Stimulated activated CD4-positive, alpha-beta T cell treated with anti-CD3 and anti-CD28 coated beads, Interleukin-2, amount 100 ng/mL, for 24 hours (primary cell): ENCODE data around the gene TMTC4.
"Not testable (repeated sequence)": the region's sequence is repeated elsewhere in the genome, so short reads cannot be mapped to it uniquely, and the experiment has no call there.

ENCODE experiments used
- DNase-seq, 2 donors: peaks; one replicate each; pipeline ENCODE4 v3.0.0-alpha.2; 2020

Gene TMTC4

DNA sequence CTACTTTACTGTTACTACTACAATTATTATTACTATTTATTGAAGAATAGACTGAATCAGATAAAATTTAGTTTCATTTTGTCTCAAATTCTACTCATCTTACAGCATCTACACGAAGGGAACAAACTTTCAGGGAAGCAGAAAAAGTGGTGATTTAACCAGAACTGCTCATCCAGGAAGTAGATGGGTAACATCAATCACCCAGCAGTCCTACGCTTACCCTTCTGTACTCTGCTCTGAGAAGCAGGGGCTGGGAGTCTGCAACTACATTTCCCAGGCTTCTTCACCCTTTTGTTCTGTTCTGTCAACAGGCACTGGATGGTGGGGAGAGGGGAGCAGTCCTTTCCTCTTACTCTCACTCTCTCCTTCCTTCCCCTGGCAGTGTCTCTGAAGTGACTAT is 54.7 kb downstream of the TMTC4 start:
- no peak for DNase-seq

GRCh38 chr13:100618897-100619296 is 55.7 kb downstream of the TMTC4 start:
- not testable (repeated sequence) for DNase-seq

- DNase-seq, result no peak
These were observed 61.6 kb downstream of the TMTC4 start for GRCh38 chr13:100613031-100613430.

GRCh38 chr13:100611678-100612492 is 62.7 kb downstream of the TMTC4 start:
- no peak for DNase-seq

DNA sequence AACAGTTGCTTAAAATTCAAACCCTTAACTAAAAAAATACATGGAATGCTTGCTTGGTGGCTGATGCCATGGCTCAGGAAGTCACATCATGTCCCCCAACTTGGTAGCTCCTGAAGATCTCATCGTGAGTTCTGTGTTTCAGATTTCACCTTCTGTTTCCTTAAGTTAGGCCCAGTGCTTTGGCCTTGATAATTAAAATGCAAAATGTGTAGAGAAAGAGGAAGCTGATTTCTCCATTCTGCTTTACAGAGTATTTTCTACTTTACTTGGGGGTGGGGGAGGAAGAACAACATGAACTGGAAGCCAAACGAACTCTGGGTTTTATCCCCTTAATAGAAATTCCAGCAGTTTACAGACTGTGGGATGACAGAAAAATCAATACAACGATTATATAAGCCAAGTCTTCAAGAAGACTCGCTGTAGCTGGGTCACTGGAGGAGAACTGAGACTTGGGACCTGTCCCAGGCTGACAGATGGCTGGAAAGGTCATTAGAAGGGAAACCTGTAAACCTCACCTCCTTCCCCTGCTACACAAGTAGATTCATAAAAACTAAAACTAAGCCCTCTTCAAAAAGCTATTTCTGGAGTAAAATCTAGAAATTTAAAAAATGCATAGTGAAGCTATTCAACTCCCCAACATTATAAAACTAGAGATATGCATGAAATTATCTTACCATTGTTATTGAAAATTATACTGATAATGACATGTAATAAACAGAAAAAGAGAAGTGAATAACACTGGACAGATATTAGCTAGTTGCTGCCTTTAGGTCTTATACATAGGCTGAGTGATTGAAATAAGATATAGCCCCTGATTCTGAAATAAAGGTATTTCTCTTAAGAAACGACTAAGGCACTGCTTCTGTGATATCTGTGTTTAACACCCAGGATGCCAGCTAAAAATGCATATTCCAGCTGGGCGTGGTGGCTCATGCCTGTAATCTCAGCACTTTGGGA is 63.9 kb downstream of the TMTC4 start:
- DNase-seq, result no peak

- peak in 1 of 2 donors; percentile 10 for DNase-seq
These were observed 65.7 kb downstream of the TMTC4 start for GRCh38 chr13:100608906-100609305.

GRCh38 chr13:100608489-100608888 is 66.1 kb downstream of the TMTC4 start:
- DNase-seq, result no peak

DNA sequence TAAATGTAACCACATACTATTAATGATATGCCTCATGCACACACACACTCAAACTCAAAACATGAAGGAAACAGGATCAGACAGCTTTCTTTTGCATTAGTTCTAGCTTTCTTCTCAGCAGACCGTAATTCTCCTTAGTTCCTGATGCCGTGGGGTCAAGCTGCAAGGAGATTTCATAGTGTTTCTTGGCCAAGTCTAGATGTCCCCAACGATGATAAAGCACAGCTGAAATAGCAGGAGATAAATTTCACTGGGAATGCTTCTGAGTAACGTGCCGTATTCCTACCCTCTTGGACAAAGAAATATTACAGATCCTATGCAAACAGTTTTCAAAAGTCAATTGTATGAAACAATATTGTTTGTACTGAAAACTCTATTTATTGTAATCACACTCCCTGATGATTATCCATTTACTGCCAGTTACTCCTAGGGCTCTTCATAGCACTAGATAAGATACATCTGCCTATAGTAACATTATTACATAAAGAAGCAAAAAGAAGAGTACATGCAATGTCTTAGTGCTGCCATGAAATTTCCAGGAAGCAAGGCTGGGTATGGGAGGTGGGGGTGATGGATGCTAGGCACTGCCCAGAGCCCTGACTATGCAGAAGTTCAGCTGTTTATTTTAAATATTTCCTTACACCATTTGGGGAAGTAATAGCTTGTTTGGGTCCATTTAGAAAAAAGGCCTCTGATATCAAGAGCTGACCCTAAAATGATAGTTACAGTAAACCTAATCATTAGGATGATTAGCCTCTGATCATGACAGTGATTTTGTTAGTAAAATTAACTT is 69.5 kb downstream of the TMTC4 start:
- DNase-seq, result no peak

- no peak for DNase-seq
These were observed 72.0 kb downstream of the TMTC4 start for GRCh38 chr13:100602493-100603111.

DNA sequence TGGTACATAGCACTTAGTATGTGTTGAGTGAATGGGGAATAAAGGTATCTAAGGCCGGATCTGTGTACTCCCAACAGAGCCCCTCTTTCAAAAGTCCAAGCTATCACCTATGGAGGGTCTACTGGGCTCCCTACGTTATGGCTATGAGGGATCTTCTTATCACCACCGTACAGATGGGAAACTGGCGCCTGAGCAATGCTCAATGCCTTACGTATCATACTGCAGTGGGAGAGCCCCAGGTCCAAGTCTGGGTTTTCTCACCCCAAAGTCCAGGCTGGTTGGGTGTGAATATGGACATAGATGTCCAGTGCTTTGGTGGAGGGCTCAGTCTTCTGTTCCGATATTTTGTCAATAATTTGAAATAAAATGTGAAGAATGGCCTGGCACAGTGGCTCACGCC is 72.9 kb downstream of the TMTC4 start:
- no peak for DNase-seq

DNA sequence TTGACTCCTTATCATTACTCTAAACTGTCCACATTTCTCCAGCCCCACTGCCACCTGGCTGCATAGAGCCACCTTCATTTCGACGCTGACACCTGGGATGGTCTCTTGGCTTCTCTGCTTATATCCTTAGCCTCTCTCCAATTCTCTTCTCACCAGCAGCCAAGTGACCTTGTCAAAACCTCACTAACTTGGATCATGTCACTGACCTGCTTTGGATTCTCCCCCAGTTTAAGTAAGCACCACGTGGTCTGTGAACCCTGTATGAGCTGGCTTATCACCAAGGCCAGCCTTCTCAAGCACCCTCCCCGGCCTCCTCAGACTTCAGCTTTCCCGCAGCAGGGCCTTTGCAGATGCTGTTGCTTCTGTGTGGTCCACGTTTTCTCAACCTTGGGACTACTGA is 73.7 kb downstream of the TMTC4 start:
- no peak for DNase-seq

- DNase-seq, result no peak
These were observed 74.1 kb downstream of the TMTC4 start for GRCh38 chr13:100600461-100600860.

DNA sequence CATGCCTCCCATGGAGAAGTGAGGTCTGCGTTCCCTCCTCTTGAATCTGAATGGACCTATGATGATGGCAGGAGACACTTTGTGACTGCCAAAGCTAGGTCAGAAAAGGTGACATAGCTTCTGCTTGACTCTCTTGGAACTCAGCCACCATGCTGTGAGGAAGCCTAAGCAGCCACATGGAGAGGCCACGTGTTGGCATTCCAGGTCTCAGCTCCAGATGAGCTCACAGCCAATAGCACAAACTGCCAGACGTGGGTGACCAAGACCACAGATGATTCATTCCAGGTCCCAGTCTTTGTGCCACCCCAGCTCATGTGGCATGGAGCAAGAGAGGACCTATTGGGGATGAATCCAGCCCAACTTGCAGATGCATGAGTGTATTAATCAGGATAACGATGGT is 77.3 kb downstream of the TMTC4 start:
- DNase-seq, result no peak

GRCh38 chr13:100596516-100596915 is 78.1 kb downstream of the TMTC4 start:
- no peak for DNase-seq

- no peak for DNase-seq
These were observed 79.9 kb downstream of the TMTC4 start for GRCh38 chr13:100594731-100595130.

- DNase-seq, result no peak
These were observed 80.3 kb downstream of the TMTC4 start for GRCh38 chr13:100594255-100594654.

GRCh38 chr13:100589178-100589725 is 85.3 kb downstream of the TMTC4 start:
- no peak for DNase-seq

DNA sequence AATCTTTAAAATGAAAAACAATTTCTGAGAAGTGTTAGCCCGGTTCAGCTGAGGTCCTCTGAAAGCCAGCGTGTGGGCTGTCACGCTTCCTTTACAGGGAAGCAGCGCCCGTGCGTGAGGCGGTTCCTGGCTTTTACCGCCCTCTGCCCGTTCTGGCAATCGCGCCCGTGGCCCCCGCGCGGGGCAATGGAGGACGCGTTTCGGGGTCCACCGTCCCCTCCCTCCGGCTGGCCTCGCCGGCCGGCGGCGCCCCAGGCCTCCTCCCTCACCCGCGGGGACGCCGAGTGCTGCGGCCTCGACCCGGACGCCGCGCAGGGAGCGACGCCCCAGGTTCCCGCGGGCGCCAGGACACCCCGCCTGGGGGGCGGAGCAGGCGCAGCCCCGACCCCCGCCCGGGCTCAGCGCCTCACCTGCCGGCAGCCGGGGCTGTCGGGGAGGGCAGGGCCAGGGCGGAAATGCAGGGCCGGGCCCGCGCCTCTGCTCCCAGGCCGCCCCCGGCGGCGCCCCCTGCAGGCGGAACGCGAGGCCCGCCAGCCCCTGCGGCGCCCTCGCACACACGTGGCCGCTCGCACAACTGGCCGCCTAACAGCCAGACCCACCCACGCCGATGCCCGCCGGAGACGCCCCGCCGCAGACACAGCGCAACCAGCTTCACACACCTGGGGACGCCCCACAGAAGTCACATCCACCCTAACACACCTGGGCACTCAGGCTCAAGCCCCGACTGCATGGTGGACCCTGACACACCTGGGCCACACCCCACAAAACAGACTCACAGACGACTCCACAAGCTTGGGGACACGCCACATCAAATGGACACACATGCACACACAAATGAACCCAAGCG is 86.0 kb downstream of the TMTC4 start, which contains the start of gene GGACT:
TSS of gene GGACT (minus strand) at position 459 of the 847 bp plus-strand sequence. CDS start 56,198 bp downstream, outside the sequence.
- peak; percentile 86 to 88 for DNase-seq

DNA sequence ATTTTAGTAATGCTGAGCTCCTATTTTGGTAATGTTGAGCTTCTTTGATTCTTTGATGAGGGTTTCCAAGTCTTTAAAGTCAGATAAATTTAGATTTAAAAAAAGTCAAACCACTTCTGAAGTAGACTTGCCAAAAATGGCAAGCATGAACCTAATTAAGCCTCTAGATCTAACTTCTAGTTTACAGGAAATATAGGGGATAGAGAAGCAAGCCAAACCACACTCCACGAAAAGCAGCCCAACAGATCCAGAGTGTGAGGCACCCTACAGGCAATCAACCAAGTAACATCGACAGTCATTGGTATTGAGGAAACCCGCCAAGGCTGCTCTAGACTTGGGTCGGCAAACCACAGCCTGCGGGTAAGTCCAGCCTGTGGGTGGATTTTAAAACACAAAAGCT is 89.7 kb downstream of the TMTC4 start:
- peak in 1 of 2 donors; percentile 7 for DNase-seq

- DNase-seq, result no peak
These were observed 93.1 kb downstream of the TMTC4 start for GRCh38 chr13:100581504-100581903.

DNA sequence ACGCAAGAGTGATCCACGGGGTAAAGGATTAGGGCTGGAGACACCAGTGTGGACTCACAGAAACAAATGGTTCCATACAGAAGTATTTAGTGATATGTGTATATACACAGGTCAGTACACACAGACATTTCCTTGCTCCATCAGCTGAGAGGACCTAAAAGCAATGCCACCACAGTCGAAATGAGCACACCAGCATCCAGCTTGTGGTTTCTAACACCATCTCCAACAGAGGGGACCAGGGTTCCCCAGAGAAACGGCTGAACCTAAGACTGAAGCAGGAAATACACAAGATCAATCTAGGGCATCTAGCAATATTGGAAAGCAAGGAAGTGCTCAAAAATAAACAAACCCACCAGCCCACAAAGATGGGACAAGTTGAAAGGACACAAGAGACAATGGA is 93.6 kb downstream of the TMTC4 start:
- no peak for DNase-seq
